Panc1 (cell line): ENCODE results near the gene MEIOB. TPM values are rescaled to one million over a fixed set of nuclear protein-coding genes. Genes with fewer than 3 reads are reported as not detected.

Experiments used
- ATAC-seq: fragments of 200-7000 bp; cut with Tn5 transposase; 2 replicates; pipeline ENCODE4 v1.9.1; 2020; ENCODE audit warnings: mild to moderate bottlenecking, moderate library complexity
- BruUV-seq: library from RNA; stranded (reverse); fragments of 400-500 nt; replicated peaks from 2 replicates; lab custom pipeline; 2021; lab: Mats Ljungman, UMichigan
- CTCF ChIA-PET: fragments of 300-600 bp; sonication (Branson Sonifier 250); formaldehyde crosslinking; loops from one replicate; lab custom pipeline; 2022; ENCODE audit warnings: antibody characterized with exemption; lab: Charles Lee
- POLR2A ChIA-PET: fragments of 300-600 bp; sonication (Branson Sonifier 250); formaldehyde crosslinking; loops from one replicate; lab custom pipeline; 2022; ENCODE audit warnings: antibody characterized with exemption; lab: Charles Lee
- DNase-seq: peaks from one replicate; pipeline ENCODE4 v3.0.0-alpha.2; 2010; ENCODE audit warnings: low read depth, low spot score
- H3K27ac ChIP-seq: 2 replicates; pipeline ENCODE4 v1.5.1; 2011; ENCODE audit warnings: mild to moderate bottlenecking, low read length, inconsistent platforms
- H3K27me3 ChIP-seq: fragments of 200-500 bp; sonication (Bioruptor generic); 2 replicates; pipeline ENCODE4 v1.6.0; 2014; ENCODE audit warnings: low read length, inconsistent platforms; ENCODE audit not compliant: control insufficient read depth, insufficient read depth
- H3K36me3 ChIP-seq: fragments of 200-500 bp; sonication (Bioruptor generic); 2 replicates; pipeline ENCODE4 v1.5.1; 2014; ENCODE audit warnings: inconsistent platforms, mild to moderate bottlenecking, low read length, moderate library complexity; ENCODE audit not compliant: control insufficient read depth, insufficient read depth
- H3K4me1 ChIP-seq: 2 replicates; pipeline ENCODE4 v1.5.1; 2011; ENCODE audit warnings: inconsistent platforms, mild to moderate bottlenecking, low read length, moderate library complexity; ENCODE audit not compliant: control insufficient read depth, insufficient read depth
- H3K4me3 ChIP-seq, 2 experiments: 2 replicates each; pipeline ENCODE4 v1.5.1; 2011 to 2012; ENCODE audit warnings: low read depth in 2 of 2, low read length in 2 of 2, mild to moderate bottlenecking in 2 of 2, inconsistent platforms in 1 of 2, moderate library complexity in 1 of 2
- H3K9me3 ChIP-seq: fragments of 200-500 bp; sonication (Bioruptor generic); 2 replicates; pipeline ENCODE4 v1.5.1; 2014; ENCODE audit warnings: low read depth, mild to moderate bottlenecking, inconsistent platforms, low read length, moderate library complexity; ENCODE audit not compliant: control insufficient read depth, insufficient read depth
- POLR2AphosphoS5 ChIP-seq: IDR thresholded peaks from 2 replicates; pipeline ENCODE4 v1.6.1; 2012; ENCODE audit warnings: mild to moderate bottlenecking, low read depth, low read length, moderate library complexity
- REST ChIP-seq, 2 experiments: IDR thresholded peaks; 2 replicates each; pipeline ENCODE4 v1.6.1; 2011 to 2012; ENCODE audit warnings: low read depth in 2 of 2, control low read depth in 1 of 2, low read length in 1 of 2, mild to moderate bottlenecking in 1 of 2, moderate library complexity in 1 of 2; ENCODE audit not compliant: insufficient read depth in 1 of 2
- SIN3A ChIP-seq: IDR thresholded peaks from 2 replicates; pipeline ENCODE4 v1.6.1; 2012; ENCODE audit warnings: low read depth, mild to moderate bottlenecking, low read length, moderate library complexity, borderline replicate concordance; ENCODE audit not compliant: insufficient read depth
- TCF7L2 ChIP-seq: IDR thresholded peaks from 2 replicates; pipeline ENCODE4 v1.6.1; 2011; ENCODE audit warnings: mild to moderate bottlenecking, low read depth, low read length, inconsistent platforms
- in situ Hi-C: cut with HindIII; loops from 2 replicates; pipeline ENCODE4 v1.10.0; 2016; ENCODE audit warnings: low sequenced_read_pairs, low pct_unique_long_range_greater_than_20kb
- intact Hi-C: fragments of 100-400 bp; cut with micrococcal nuclease; formaldehyde crosslinking; loops from one replicate; pipeline ENCODE4 v1.10.0; 2022; ENCODE audit not compliant: unreplicated experiment
- total RNA-seq: library from RNA; stranded (reverse); gene quantifications from one replicate; pipeline ENCODE4 v1.2.1, GENCODE V29; 2021; ENCODE audit not compliant: unreplicated experiment
- TF ChIP-seq, protein P1 (sequence below): fragments of 450-650 bp; IDR thresholded peaks from 2 replicates; pipeline ENCODE4 v1.5.1; 2017; ENCODE audit warnings: mild to moderate bottlenecking

Gene MEIOB
- total RNA-seq, 1 experiment from 2014 or later, result not detected

GRCh38 chr16:1895949-1896675, 24.1 kb upstream of the MEIOB start:
- no peaks in the 10 kb centered on the region for H3K9me3 ChIP-seq
- ATAC-seq (no peak), DNase-seq (no peak)
- in situ Hi-C loops (no loop called here), intact Hi-C loops (no loop called here)
- H3K36me3 ChIP-seq, result no peaks in the 10 kb centered on the region
- POLR2A ChIA-PET, result no interaction called here
- H3K27me3 ChIP-seq, result no peaks in the 10 kb centered on the region
- no peak overlapping the region for H3K4me3 ChIP-seq
- CTCF ChIA-PET, result no interaction called here
- TF ChIP-seq TCF7L2, result no peak
- TF ChIP-seq, protein P1, sequence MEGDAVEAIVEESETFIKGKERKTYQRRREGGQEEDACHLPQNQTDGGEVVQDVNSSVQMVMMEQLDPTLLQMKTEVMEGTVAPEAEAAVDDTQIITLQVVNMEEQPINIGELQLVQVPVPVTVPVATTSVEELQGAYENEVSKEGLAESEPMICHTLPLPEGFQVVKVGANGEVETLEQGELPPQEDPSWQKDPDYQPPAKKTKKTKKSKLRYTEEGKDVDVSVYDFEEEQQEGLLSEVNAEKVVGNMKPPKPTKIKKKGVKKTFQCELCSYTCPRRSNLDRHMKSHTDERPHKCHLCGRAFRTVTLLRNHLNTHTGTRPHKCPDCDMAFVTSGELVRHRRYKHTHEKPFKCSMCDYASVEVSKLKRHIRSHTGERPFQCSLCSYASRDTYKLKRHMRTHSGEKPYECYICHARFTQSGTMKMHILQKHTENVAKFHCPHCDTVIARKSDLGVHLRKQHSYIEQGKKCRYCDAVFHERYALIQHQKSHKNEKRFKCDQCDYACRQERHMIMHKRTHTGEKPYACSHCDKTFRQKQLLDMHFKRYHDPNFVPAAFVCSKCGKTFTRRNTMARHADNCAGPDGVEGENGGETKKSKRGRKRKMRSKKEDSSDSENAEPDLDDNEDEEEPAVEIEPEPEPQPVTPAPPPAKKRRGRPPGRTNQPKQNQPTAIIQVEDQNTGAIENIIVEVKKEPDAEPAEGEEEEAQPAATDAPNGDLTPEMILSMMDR, result no peak
- no TSS peak for BruUV-seq
- H3K27ac ChIP-seq, result no peak overlapping the region
- H3K4me1 ChIP-seq, result no peaks in the 10 kb centered on the region

- CTCF ChIA-PET, result interaction anchor here (0.7 kb wide), 1 partner anchor 110 kb away, joined by 3 read pairs; no protein-coding TSS in a partner anchor
- Histone ChIP-seq H3K27me3 (no peaks in the 10 kb centered on the region; the same call in 1 of the 2 replicates), H3K9me3 (no peaks in the 10 kb centered on the region), H3K36me3 (no peaks in the 10 kb centered on the region), H3K4me3 (no peak overlapping the region), H3K27ac (no peak overlapping the region), H3K4me1 (no peaks in the 10 kb centered on the region)
- TF ChIP-seq TCF7L2, result no peak
- no peak for TF ChIP-seq POLR2AphosphoS5
- TF ChIP-seq, protein P1, result no peak
- no peak for TF ChIP-seq SIN3A
- no peak for TF ChIP-seq REST (IDR thresholded peaks at IDR 0.05; ENCODE audit: insufficient read depth in 1 of 2, low read depth in 2 of 2, low read length in 1 of 2)
- DNase-seq (no peak), ATAC-seq (no peak)
- intact Hi-C loops (no loop called here), in situ Hi-C loops (no loop called here)
- POLR2A ChIA-PET, result no interaction called here
- BruUV-seq, result no TSS peak
These were observed 23.1 kb upstream of the MEIOB start for GRCh38 chr16:1895068-1895467.
